ENCODE measurements around the gene SLC52A1.

Gene SLC52A1

DNA sequence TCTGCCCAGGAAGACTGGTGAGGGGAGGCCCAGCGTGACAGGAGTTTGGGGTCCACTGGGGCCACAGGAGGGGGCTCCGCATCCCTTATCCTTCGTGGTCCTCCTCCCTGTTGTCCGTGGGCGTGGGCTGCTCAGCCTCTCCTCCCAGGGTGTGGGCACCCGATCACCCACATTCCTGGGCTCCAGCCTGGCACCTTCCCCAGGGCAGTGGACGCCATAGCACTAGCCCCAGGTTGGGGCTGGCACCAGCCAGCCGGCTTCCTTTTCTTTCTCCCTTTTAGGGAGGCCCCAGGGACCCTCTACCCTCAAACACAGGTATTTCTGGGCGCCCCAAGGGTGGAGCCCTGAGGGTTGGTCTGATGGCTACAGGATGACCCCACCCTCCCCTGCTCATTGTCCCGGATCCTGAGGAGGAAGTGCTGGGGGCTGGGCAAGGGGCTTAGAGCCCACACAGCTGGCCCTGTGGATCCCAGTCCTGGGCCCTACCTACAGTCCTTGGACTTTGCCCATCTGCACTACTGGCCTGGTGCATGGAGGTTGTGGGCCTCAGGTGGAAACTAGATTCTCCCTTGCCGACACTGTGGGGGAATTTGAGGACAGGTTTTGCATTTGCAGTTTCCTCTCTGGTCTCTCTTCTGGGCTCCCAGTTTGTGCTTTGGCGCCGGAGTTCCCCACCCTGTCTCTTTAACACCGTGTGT lies 36.3 kb downstream of the SLC52A1 start (continued):
- peak; percentile 54 for TF ChIP-seq ZFHX2 (tag by site-specific recombination; conservative IDR thresholded peaks at IDR 0.05)
- peak; percentile 78 for TF ChIP-seq ZBTB20 (tag by site-specific recombination; IDR thresholded peaks at IDR 0.05)
- TF ChIP-seq ZNF132 (tag by site-specific recombination; IDR thresholded peaks at IDR 0.05; ENCODE audit: borderline replicate concordance): no peak
- TF ChIP-seq ZNF747 (tag by site-specific recombination; IDR thresholded peaks at IDR 0.05): no peak
- no peak for TF ChIP-seq ZNF501 (tag by site-specific recombination; IDR thresholded peaks at IDR 0.05)

DNA sequence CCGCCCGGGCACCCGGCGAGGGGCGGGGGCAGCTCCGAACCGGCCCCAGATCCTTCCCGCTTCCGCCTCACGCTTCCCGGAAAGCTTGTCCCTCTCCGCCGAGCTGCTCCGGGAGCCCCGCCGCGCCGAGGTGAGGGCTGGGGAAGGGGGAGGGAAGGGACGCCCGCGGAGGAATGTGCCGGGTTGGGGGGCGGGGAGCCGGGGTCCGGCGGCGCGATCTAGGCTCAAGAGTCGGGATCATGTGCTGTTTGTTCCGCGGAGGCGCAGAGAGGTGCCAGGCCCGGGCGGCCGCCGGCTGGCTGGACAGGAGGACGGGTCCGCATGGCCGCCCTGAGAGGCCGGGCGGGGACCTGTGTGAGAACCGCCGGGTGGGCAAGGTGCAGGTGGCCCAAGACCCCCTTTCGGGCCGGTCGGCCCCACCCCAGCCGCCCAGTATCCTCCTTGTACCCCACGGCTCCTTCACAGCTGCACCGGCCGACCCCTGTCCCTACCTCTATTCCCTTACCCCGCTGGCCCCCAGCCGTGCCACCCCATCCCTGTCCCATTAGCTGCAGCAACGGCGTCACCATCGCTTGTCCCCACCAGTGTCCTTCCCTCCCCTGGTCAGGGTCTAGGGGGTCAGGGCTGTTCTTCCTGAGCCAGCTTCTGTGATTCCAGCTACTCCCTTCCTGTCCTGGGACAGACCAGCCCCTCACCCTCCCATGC lies 37.0 kb downstream of the SLC52A1 start:
- H3K36me3 ChIP-seq (ENCODE audit: control insufficient read depth in 2 of 2, insufficient read depth in 1 of 2, low read length in 2 of 2): peaks cover 6 to 27% of the 10 kb centered on the region in 2 experiments; a peak in 2 of 3 replicates
- H3K27ac ChIP-seq (ENCODE audit: extremely low read depth, low read depth, low read length): peak overlapping the region; percentile 77; the same call in 1 of the 2 replicates
- ChIA-PET CTCF (interaction anchor here (0.6 to 3.1 kb wide), 6 partner anchors 9 to 209 kb away, joined by 3 to 21 read pairs (median 4); partner anchors contain the start of gene CAMTA2), POLR2A (interaction anchor here (0.7 to 2.5 kb wide), 16 partner anchors 9 to 442 kb away, joined by 3 to 27 read pairs (median 4); partner anchors contain the start of genes CAMTA2, ENO3, PELP1 and PFN1)
- peak overlapping the region; percentile 65 for H3K4me3 ChIP-seq (ENCODE audit: low read depth, low read length)
- H3K9me3 ChIP-seq (ENCODE audit: control insufficient read depth, insufficient read depth, low read depth, low read length): no peaks in the 10 kb centered on the region
- peaks cover 14% of the 10 kb centered on the region for H3K4me1 ChIP-seq (ENCODE audit: control insufficient read depth, insufficient read depth, low read length)
- TF ChIP-seq, protein P1, sequence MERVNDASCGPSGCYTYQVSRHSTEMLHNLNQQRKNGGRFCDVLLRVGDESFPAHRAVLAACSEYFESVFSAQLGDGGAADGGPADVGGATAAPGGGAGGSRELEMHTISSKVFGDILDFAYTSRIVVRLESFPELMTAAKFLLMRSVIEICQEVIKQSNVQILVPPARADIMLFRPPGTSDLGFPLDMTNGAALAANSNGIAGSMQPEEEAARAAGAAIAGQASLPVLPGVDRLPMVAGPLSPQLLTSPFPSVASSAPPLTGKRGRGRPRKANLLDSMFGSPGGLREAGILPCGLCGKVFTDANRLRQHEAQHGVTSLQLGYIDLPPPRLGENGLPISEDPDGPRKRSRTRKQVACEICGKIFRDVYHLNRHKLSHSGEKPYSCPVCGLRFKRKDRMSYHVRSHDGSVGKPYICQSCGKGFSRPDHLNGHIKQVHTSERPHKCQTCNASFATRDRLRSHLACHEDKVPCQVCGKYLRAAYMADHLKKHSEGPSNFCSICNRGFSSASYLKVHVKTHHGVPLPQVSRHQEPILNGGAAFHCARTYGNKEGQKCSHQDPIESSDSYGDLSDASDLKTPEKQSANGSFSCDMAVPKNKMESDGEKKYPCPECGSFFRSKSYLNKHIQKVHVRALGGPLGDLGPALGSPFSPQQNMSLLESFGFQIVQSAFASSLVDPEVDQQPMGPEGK (tag by site-specific recombination; IDR thresholded peaks at IDR 0.05): peak; percentile 59
- TF ChIP-seq GLIS2 (tag by site-specific recombination; IDR thresholded peaks at IDR 0.05): peak; percentile 93
- peak; percentile 42 for TF ChIP-seq GLIS1 (tag by site-specific recombination; IDR thresholded peaks at IDR 0.05)
- TF ChIP-seq ZNF248 (tag by site-specific recombination; IDR thresholded peaks at IDR 0.05): no peak
- peak; percentile 32; the same call in 1 of the 2 replicates for TF ChIP-seq KLF16 (tag by site-specific recombination; IDR thresholded peaks at IDR 0.05)
- TF ChIP-seq ZFP69B (tag by site-specific recombination; IDR thresholded peaks at IDR 0.05): no peak
- TF ChIP-seq KLF8 (tag by site-specific recombination; IDR thresholded peaks at IDR 0.05): 0 out of 2 replicates have a peak, but pooled peaks have one; percentile 10
- TF ChIP-seq, protein P2, sequence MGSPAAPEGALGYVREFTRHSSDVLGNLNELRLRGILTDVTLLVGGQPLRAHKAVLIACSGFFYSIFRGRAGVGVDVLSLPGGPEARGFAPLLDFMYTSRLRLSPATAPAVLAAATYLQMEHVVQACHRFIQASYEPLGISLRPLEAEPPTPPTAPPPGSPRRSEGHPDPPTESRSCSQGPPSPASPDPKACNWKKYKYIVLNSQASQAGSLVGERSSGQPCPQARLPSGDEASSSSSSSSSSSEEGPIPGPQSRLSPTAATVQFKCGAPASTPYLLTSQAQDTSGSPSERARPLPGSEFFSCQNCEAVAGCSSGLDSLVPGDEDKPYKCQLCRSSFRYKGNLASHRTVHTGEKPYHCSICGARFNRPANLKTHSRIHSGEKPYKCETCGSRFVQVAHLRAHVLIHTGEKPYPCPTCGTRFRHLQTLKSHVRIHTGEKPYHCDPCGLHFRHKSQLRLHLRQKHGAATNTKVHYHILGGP (tag by site-specific recombination; IDR thresholded peaks at IDR 0.05): no peak
- TF ChIP-seq ZBTB48 (tag by site-specific recombination; IDR thresholded peaks at IDR 0.05): peak; percentile 51; the same call in 1 of the 2 replicates
- peak; percentile 80 for TF ChIP-seq ZNF341 (tag by site-specific recombination; IDR thresholded peaks at IDR 0.05; ENCODE audit: low read depth)
- TF ChIP-seq, protein P3, sequence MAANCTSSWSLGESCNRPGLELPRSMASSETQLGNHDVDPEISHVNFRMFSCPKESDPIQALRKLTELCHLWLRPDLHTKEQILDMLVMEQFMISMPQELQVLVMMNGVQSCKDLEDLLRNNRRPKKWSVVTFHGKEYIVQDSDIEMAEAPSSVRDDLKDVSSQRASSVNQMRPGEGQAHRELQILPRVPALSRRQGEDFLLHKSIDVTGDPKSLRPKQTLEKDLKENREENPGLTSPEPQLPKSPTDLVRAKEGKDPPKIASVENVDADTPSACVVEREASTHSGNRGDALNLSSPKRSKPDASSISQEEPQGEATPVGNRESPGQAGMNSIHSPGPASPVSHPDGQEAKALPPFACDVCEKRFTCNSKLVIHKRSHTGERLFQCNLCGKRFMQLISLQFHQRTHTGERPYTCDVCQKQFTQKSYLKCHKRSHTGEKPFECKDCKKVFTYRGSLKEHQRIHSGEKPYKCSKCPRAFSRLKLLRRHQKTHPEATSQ (tag by site-specific recombination; IDR thresholded peaks at IDR 0.05): no peak
- no peak for TF ChIP-seq ZNF596 (tag by site-specific recombination; IDR thresholded peaks at IDR 0.05)
- no peak for TF ChIP-seq ZNF677 (tag by site-specific recombination; IDR thresholded peaks at IDR 0.05)
- TF ChIP-seq, protein P4, sequence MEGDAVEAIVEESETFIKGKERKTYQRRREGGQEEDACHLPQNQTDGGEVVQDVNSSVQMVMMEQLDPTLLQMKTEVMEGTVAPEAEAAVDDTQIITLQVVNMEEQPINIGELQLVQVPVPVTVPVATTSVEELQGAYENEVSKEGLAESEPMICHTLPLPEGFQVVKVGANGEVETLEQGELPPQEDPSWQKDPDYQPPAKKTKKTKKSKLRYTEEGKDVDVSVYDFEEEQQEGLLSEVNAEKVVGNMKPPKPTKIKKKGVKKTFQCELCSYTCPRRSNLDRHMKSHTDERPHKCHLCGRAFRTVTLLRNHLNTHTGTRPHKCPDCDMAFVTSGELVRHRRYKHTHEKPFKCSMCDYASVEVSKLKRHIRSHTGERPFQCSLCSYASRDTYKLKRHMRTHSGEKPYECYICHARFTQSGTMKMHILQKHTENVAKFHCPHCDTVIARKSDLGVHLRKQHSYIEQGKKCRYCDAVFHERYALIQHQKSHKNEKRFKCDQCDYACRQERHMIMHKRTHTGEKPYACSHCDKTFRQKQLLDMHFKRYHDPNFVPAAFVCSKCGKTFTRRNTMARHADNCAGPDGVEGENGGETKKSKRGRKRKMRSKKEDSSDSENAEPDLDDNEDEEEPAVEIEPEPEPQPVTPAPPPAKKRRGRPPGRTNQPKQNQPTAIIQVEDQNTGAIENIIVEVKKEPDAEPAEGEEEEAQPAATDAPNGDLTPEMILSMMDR (tag by site-specific recombination; IDR thresholded peaks at IDR 0.05): no peak
- TF ChIP-seq, protein P5, sequence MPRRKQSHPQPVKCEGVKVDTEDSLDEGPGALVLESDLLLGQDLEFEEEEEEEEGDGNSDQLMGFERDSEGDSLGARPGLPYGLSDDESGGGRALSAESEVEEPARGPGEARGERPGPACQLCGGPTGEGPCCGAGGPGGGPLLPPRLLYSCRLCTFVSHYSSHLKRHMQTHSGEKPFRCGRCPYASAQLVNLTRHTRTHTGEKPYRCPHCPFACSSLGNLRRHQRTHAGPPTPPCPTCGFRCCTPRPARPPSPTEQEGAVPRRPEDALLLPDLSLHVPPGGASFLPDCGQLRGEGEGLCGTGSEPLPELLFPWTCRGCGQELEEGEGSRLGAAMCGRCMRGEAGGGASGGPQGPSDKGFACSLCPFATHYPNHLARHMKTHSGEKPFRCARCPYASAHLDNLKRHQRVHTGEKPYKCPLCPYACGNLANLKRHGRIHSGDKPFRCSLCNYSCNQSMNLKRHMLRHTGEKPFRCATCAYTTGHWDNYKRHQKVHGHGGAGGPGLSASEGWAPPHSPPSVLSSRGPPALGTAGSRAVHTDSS (tag by site-specific recombination; IDR thresholded peaks at IDR 0.05): no peak
- TF ChIP-seq ZNF335 (tag by site-specific recombination; conservative IDR thresholded peaks at IDR 0.05): peak; percentile 47
- TF ChIP-seq HOXA7 (CRISPR knock-in tag; IDR thresholded peaks at IDR 0.05; ENCODE audit: borderline replicate concordance): no peak
- TF ChIP-seq ZNF394 (tag by site-specific recombination; IDR thresholded peaks at IDR 0.05; ENCODE audit: borderline replicate concordance): peak; percentile 92; the same call in 1 of the 2 replicates
- TF ChIP-seq GLI4 (tag by site-specific recombination; IDR thresholded peaks at IDR 0.05): no peak
- TF ChIP-seq, protein P6, sequence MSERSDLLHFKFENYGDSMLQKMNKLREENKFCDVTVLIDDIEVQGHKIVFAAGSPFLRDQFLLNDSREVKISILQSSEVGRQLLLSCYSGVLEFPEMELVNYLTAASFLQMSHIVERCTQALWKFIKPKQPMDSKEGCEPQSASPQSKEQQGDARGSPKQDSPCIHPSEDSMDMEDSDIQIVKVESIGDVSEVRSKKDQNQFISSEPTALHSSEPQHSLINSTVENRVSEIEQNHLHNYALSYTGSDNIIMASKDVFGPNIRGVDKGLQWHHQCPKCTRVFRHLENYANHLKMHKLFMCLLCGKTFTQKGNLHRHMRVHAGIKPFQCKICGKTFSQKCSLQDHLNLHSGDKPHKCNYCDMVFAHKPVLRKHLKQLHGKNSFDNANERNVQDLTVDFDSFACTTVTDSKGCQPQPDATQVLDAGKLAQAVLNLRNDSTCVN (tag by site-specific recombination; optimal IDR thresholded peaks at IDR 0.05): peak; percentile 1
- peak; percentile 72 for TF ChIP-seq ZNF600 (tag by site-specific recombination; IDR thresholded peaks at IDR 0.05)

Data from HEK293 (cell line).